Measurements from ENCODE around the gene DDR1. TPM values are rescaled to one million over a fixed set of nuclear protein-coding genes. Genes with fewer than 3 reads are reported as not detected.

The DDR1 gene
- total and polyA plus RNA-seq, 2 donors from 2014 or later = 95.8 to 362 TPM

DNA sequence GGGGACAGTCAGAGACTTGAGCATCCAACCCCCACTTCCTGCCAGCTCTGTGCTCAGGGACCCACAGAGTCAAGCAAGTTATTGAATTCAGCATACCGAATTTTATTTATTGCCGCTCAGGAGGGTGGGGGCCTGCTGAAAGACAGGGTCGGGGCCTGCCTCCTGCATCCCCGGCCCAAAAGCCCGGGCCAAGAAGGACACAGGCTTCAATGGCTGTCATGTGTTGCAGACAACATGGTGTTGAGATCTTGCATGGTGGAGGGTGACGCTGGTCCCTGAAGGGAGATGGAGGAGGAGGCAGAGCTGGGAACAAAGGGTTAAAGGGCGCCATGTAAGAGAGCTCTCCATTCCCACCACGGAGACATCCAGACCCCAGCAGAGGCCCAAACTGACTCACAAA is 47.0 kb downstream of the DDR1 start:
- TF ChIP-seq, protein P1, sequence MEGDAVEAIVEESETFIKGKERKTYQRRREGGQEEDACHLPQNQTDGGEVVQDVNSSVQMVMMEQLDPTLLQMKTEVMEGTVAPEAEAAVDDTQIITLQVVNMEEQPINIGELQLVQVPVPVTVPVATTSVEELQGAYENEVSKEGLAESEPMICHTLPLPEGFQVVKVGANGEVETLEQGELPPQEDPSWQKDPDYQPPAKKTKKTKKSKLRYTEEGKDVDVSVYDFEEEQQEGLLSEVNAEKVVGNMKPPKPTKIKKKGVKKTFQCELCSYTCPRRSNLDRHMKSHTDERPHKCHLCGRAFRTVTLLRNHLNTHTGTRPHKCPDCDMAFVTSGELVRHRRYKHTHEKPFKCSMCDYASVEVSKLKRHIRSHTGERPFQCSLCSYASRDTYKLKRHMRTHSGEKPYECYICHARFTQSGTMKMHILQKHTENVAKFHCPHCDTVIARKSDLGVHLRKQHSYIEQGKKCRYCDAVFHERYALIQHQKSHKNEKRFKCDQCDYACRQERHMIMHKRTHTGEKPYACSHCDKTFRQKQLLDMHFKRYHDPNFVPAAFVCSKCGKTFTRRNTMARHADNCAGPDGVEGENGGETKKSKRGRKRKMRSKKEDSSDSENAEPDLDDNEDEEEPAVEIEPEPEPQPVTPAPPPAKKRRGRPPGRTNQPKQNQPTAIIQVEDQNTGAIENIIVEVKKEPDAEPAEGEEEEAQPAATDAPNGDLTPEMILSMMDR (IDR thresholded peaks at IDR 0.05; ENCODE audit: borderline replicate concordance, extremely low read depth, insufficient read depth) = no peak
- FAIRE-seq (no peak), DNase-seq (no peak)
- H3K9me3 ChIP-seq (ENCODE audit: control insufficient read depth in 2 of 3, insufficient read depth in 1 of 3, low read length in 3 of 3) = peaks cover 0 to 8% (median 0%) of the 10 kb centered on the region in 3 donors
- H3K9ac ChIP-seq (ENCODE audit: low read length in 3 of 3) = no peak overlapping the region
- no peak overlapping the region for H3K4me3 ChIP-seq (ENCODE audit: low read length in 3 of 3)
- no peak overlapping the region for H3K27ac ChIP-seq (ENCODE audit: low read depth in 2 of 2, low read length in 2 of 2)
- peaks cover 0 to 8% (median 7%) of the 10 kb centered on the region in 3 donors for H3K4me1 ChIP-seq (ENCODE audit: control insufficient read depth in 2 of 3, insufficient read depth in 2 of 3, low read depth in 1 of 3, low read length in 3 of 3)
- H3K27me3 ChIP-seq (ENCODE audit: control insufficient read depth, insufficient read depth, low read length) = no peaks in the 10 kb centered on the region
- peaks cover 0 to 2% (median 0%) of the 10 kb centered on the region in 3 donors for H3K36me3 ChIP-seq (ENCODE audit: control insufficient read depth in 2 of 3, insufficient read depth in 3 of 3, low read length in 3 of 3)
- intact Hi-C loops (cut with DNase I) = no loop called here

DNA sequence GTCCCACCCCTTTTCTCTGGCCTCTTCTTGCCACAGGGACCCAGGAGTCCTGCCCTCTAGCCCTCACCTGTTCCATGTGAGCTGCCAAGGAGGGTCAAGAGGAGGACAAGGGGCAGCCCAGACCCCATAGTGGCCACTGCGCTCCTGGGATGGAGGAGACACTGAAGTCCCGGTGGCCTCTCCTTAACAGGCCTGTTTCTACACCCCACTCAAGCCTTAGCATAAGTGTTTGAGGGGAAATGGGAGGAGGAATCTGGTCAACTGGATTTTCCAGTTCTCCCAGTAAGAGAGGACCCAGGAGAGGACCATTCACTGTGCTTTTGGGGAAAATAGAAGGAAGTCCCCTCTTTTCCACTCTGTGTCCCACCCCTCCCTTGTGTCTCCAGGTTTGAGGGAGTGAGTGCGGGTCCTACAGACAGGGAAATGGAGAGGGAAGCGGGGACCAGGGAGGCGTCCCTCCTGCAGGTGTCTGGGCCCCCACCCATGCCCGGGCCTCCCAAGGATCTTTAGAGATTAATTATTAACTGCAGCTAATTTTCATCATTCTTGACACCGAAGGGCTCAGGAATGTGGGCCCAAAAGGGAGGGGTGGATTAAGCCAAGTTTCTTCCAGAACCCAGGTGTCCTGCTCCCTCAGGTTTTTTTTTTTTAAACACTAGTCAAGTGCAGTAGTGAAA is 47.8 kb downstream of the DDR1 start, which contains the start of gene SFTA2:
SFTA2 (minus strand) TSS at position 202 of the 677 bp plus-strand sequence; CDS start at position 128, 74 bp downstream.
- Histone ChIP-seq H3K4me1 (ENCODE audit: control insufficient read depth in 2 of 3, insufficient read depth in 2 of 3, low read depth in 1 of 3, low read length in 3 of 3) (peaks cover 0 to 8% (median 7%) of the 10 kb centered on the region in 3 donors), H3K27me3 (ENCODE audit: control insufficient read depth, insufficient read depth, low read length) (no peaks in the 10 kb centered on the region), H3K27ac (ENCODE audit: low read depth in 2 of 2, low read length in 2 of 2) (no peak within 1 kb of the TSS), H3K9ac (ENCODE audit: low read length in 3 of 3) (no peak within 1 kb of the TSS), H3K4me3 (ENCODE audit: low read length in 3 of 3) (no peak within 1 kb of the TSS), H3K9me3 (ENCODE audit: control insufficient read depth in 2 of 3, insufficient read depth in 1 of 3, low read length in 3 of 3) (peaks cover 0 to 8% (median 0%) of the 10 kb centered on the region in 3 donors), H3K36me3 (ENCODE audit: control insufficient read depth in 2 of 3, insufficient read depth in 3 of 3, low read length in 3 of 3) (no peaks in the 10 kb centered on the region)
- TF ChIP-seq, protein P1 (IDR thresholded peaks at IDR 0.05; ENCODE audit: borderline replicate concordance, extremely low read depth, insufficient read depth) = no peak
- intact Hi-C loops (cut with DNase I) = no loop called here
- FAIRE-seq = no peak
- DNase-seq = no peak

DNA sequence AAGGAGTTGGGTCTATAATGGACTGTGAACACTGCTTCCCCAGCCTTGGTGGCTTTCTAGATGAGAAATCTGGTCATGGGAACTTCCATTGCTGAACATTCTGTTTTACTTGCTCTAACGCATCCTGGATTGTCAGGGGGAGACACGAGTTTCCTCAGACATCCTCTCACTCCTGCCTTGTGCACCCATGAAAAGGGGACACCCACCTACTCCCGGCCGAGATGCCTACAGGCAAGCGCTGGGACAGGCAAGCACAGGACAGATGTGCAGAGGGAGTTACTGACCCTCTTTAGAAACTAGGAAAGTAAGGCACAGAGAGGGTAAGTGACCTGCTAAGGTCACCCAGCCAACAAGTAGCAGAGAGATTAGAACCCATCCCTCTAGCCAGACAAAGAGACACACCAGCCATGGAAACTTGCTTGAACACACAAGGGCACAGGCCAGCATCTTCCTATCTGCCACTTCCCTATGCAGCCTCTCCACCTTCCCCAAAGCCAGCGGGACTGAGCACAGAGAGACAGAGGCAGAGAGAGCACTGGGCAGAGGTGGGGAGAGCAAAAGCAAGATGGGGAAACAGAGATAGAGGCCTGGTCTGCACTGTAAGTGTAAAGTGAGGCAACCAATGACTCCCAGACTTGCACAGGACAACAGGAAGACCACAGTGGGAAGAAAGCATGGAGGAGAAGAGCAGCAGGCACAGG is 48.5 kb downstream of the DDR1 start:
- no peak for FAIRE-seq
- no peak overlapping the region for H3K4me3 ChIP-seq (ENCODE audit: low read length in 3 of 3)
- no peak overlapping the region for H3K27ac ChIP-seq (ENCODE audit: low read depth in 2 of 2, low read length in 2 of 2)
- no peak for DNase-seq
- no peaks in the 10 kb centered on the region for H3K27me3 ChIP-seq (ENCODE audit: control insufficient read depth, insufficient read depth, low read length)
- TF ChIP-seq, protein P1 (IDR thresholded peaks at IDR 0.05; ENCODE audit: borderline replicate concordance, extremely low read depth, insufficient read depth) = no peak
- intact Hi-C loops (cut with DNase I) = no loop called here
- peaks cover 0 to 8% (median 0%) of the 10 kb centered on the region in 3 donors for H3K9me3 ChIP-seq (ENCODE audit: control insufficient read depth in 2 of 3, insufficient read depth in 1 of 3, low read length in 3 of 3)
- peaks cover 0 to 8% (median 7%) of the 10 kb centered on the region in 3 donors for H3K4me1 ChIP-seq (ENCODE audit: control insufficient read depth in 2 of 3, insufficient read depth in 2 of 3, low read depth in 1 of 3, low read length in 3 of 3)
- H3K36me3 ChIP-seq (ENCODE audit: control insufficient read depth in 2 of 3, insufficient read depth in 3 of 3, low read length in 3 of 3) = no peaks in the 10 kb centered on the region
- no peak overlapping the region for H3K9ac ChIP-seq (ENCODE audit: low read length in 3 of 3)
